ENCODE data around the gene CTAGE9. TPM values are rescaled to one million over a fixed set of nuclear protein-coding genes. Genes with fewer than 3 reads are reported as not detected.

The CTAGE9 gene
- total RNA-seq, 4 donors from 2014 or later: 0.75 TPM; not detected in 3

DNA sequence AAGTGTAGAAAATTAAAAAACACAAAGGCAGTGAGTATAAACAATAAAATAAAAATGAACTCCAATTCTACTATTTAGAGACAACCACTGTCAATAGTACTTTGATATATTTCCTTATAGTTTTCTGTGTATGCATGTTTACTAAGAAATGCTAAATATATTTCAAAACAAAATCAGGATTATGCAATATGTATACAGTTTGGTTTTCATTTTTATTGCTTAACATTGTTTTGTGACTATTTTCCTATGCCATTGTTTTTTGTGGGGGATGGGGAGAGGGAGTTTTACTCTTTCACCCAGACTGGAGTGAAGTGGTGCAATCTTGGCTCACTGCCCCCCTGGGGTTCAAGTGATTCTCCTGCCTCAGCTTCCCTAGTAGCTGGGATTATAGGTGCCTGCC lies 29.2 kb downstream of the CTAGE9 start:
- TF ChIP-seq POLR2A (IDR thresholded peaks at IDR 0.05) (no peak), CTCF (IDR thresholded peaks at IDR 0.05) (no peak)

GRCh38 chr6:131680868-131681267 lies 29.9 kb downstream of the CTAGE9 start:
- H3K27ac ChIP-seq: no peak overlapping the region
- TF ChIP-seq POLR2A (IDR thresholded peaks at IDR 0.05) (no peak), CTCF (IDR thresholded peaks at IDR 0.05) (no peak)
- H3K36me3 ChIP-seq: no peaks in the 10 kb centered on the region
- no peaks in the 10 kb centered on the region for H3K27me3 ChIP-seq
- intact Hi-C loops (cut with DNase I): no loop called here
- H3K4me3 ChIP-seq (replicated peaks in 1 of 3): no peak overlapping the region
- no peaks in the 10 kb centered on the region for H3K9me3 ChIP-seq
- WGBS, 2 donors: 86 to 92% methylated on average over 2 of the region's 2 CpGs
- H3K4me1 ChIP-seq: no peaks in the 10 kb centered on the region
- DNase-seq: no peak

More for the DNA sequence above, 29.2 kb downstream of the CTAGE9 start:
- no peak overlapping the region for H3K4me3 ChIP-seq (replicated peaks in 1 of 3)
- no peaks in the 10 kb centered on the region for H3K4me1 ChIP-seq
- DNase-seq: no peak
- no peaks in the 10 kb centered on the region for H3K36me3 ChIP-seq
- no peaks in the 10 kb centered on the region for H3K9me3 ChIP-seq
- H3K27ac ChIP-seq: no peak overlapping the region
- intact Hi-C loops (cut with DNase I): no loop called here
- no peaks in the 10 kb centered on the region for H3K27me3 ChIP-seq

DNA sequence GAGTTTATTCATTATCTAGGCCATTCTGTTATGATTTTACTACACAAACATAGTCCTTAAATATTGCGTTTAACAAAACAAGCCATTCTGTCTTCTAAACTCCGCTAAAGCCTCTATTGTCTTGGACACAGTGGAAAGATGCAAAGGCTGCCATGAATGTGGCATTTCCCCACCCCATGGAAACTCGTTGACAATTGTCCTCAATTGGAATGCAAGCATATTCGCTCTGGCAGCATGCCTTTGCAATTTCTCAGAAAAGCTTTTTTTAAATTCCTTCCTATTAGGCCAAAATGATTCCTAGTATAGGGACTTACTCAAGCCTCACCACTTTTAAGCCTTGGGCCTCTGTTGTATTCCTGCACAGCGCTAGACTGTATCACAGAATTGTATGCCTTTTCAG lies 32.4 kb downstream of the CTAGE9 start:
- DNase-seq: no peak
- no peaks in the 10 kb centered on the region for H3K27me3 ChIP-seq
- H3K27ac ChIP-seq: no peak overlapping the region
- intact Hi-C loops (cut with DNase I): no loop called here
- H3K4me1 ChIP-seq: no peaks in the 10 kb centered on the region
- H3K4me3 ChIP-seq (replicated peaks in 1 of 3): no peak overlapping the region
- 82 to 86% methylated on average over 5 of the region's 5 CpGs for WGBS, 2 donors
- no peak for TF ChIP-seq CTCF (IDR thresholded peaks at IDR 0.05)
- no peak for TF ChIP-seq POLR2A (IDR thresholded peaks at IDR 0.05)
- no peaks in the 10 kb centered on the region for H3K36me3 ChIP-seq
- H3K9me3 ChIP-seq: no peaks in the 10 kb centered on the region

DNA sequence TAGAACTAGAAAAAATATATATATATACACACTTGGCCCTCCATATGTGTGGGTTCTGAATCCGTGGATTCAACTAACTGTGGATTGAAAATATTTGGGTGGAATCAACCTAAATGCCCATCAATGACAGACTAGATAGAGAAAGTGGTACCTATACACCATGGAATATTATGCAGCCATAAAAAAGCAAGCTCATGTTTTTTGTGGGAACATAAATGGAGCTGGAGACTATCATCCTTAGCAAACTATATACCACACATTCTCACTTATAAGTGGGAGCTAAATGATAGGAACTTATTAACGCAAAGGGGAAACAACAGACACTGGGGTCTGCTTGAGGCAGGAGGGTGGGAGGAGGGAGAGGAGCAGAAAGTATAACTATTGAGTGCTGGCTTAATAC lies 37.6 kb downstream of the CTAGE9 start:
- no peak overlapping the region for H3K27ac ChIP-seq
- no peak overlapping the region for H3K4me3 ChIP-seq (replicated peaks in 1 of 3)
- no peaks in the 10 kb centered on the region for H3K36me3 ChIP-seq
- no peak for DNase-seq
- TF ChIP-seq POLR2A (IDR thresholded peaks at IDR 0.05) (no peak), CTCF (IDR thresholded peaks at IDR 0.05) (no peak)
- H3K27me3 ChIP-seq: no peaks in the 10 kb centered on the region
- intact Hi-C loops (cut with DNase I): no loop called here
- 94 to 95% methylated on average over 2 of the region's 2 CpGs for WGBS, 2 donors
- H3K9me3 ChIP-seq: no peaks in the 10 kb centered on the region
- no peaks in the 10 kb centered on the region for H3K4me1 ChIP-seq

- no peaks in the 10 kb centered on the region for H3K4me1 ChIP-seq
- no peak overlapping the region for H3K27ac ChIP-seq
- no peaks in the 10 kb centered on the region for H3K27me3 ChIP-seq
- intact Hi-C loops (cut with DNase I): no loop called here
- H3K9me3 ChIP-seq: no peaks in the 10 kb centered on the region
- DNase-seq: no peak
- 68 to 73% methylated on average over 1 of the region's 1 CpG for WGBS, 2 donors
- no peaks in the 10 kb centered on the region for H3K36me3 ChIP-seq
- no peak for TF ChIP-seq POLR2A (IDR thresholded peaks at IDR 0.05)
- no peak for TF ChIP-seq CTCF (IDR thresholded peaks at IDR 0.05)
- H3K4me3 ChIP-seq (replicated peaks in 1 of 3): no peak overlapping the region
Observed at GRCh38 chr6:131669891-131670290, 40.9 kb downstream of the CTAGE9 start.

Measured in thyroid gland (tissue), 4 donors.